ENCODE measurements around the gene RPL26. TPM values are rescaled to one million over a fixed set of nuclear protein-coding genes. Genes with fewer than 3 reads are reported as not detected.

Gene RPL26
- total RNA-seq, 1 experiment from 2014 or later: 3,660 TPM

- DNase-seq: no peak
- 0 out of 2 replicates have a peak overlapping the region, but pooled peaks have one; percentile 12 for H3K4me3 ChIP-seq
- H3K27me3 ChIP-seq: no peaks in the 10 kb centered on the region
- H3K27ac ChIP-seq: 0 out of 2 replicates have a peak overlapping the region, but pooled peaks have one; percentile 10
- H3K36me3 ChIP-seq: no peaks in the 10 kb centered on the region
- H3K4me1 ChIP-seq: peaks cover 21% of the 10 kb centered on the region
- no peaks in the 10 kb centered on the region for H3K9me3 ChIP-seq (replicated peaks)
Observed at GRCh38 chr17:8337802-8338752, 44.9 kb downstream of the RPL26 start.

GRCh38 chr17:8333281-8333680, 49.7 kb downstream of the RPL26 start:
- H3K4me3 ChIP-seq: no peak overlapping the region
- peaks cover 27% of the 10 kb centered on the region for H3K4me1 ChIP-seq
- H3K36me3 ChIP-seq: no peaks in the 10 kb centered on the region
- H3K27me3 ChIP-seq: no peaks in the 10 kb centered on the region
- peak overlapping the region; percentile 89 for H3K27ac ChIP-seq
- no peak for DNase-seq
- H3K9me3 ChIP-seq (replicated peaks): no peaks in the 10 kb centered on the region

GRCh38 chr17:8332688-8333087, 50.3 kb downstream of the RPL26 start:
- H3K4me3 ChIP-seq: no peak overlapping the region
- DNase-seq: peak; percentile 45 to 49
- H3K4me1 ChIP-seq: peaks cover 24% of the 10 kb centered on the region
- H3K27me3 ChIP-seq: no peaks in the 10 kb centered on the region
- H3K9me3 ChIP-seq (replicated peaks): no peaks in the 10 kb centered on the region
- H3K27ac ChIP-seq: peak overlapping the region; percentile 89; the same call in 1 of the 2 replicates
- H3K36me3 ChIP-seq: no peaks in the 10 kb centered on the region

GRCh38 chr17:8332128-8332527, 50.9 kb downstream of the RPL26 start:
- no peak for DNase-seq
- no peaks in the 10 kb centered on the region for H3K27me3 ChIP-seq
- no peak overlapping the region for H3K4me3 ChIP-seq
- no peak overlapping the region; the same call in 1 of the 2 replicates for H3K27ac ChIP-seq
- no peaks in the 10 kb centered on the region for H3K36me3 ChIP-seq
- H3K4me1 ChIP-seq: peaks cover 23% of the 10 kb centered on the region
- no peaks in the 10 kb centered on the region for H3K9me3 ChIP-seq (replicated peaks)

Other genes with a start within 250 kb of the RPL26 start
- gene PER1, start 230.8 kb downstream of the RPL26 start, total RNA-seq (2014; rRNA removed; shearing (Covaris generic)): 9.3 and 13.5 TPM in 2 replicates
- gene VAMP2, start 220.2 kb downstream of the RPL26 start, total RNA-seq (2014; rRNA removed; shearing (Covaris generic)): 6.1 and 7.9 TPM in 2 replicates
- 13.0 and 19.8 TPM in 2 replicates for gene TMEM107, start 206.8 kb downstream of the RPL26 start, total RNA-seq (2014; rRNA removed; shearing (Covaris generic))
- 1.9 and 2.2 TPM in 2 replicates for gene BORCS6, start 193.0 kb downstream of the RPL26 start, total RNA-seq (2014; rRNA removed; shearing (Covaris generic))
- 108 and 113 TPM in 2 replicates for gene AURKB, start 172.6 kb downstream of the RPL26 start, total RNA-seq (2014; rRNA removed; shearing (Covaris generic))
- 6.9 and 8.3 TPM in 2 replicates for gene CTC1, start 135.1 kb downstream of the RPL26 start, total RNA-seq (2014; rRNA removed; shearing (Covaris generic))
- gene PFAS, start 133.9 kb downstream of the RPL26 start, total RNA-seq (2014; rRNA removed; shearing (Covaris generic)): 55.8 and 64.6 TPM in 2 replicates
- gene RANGRF, start 94.5 kb downstream of the RPL26 start, total RNA-seq (2014; rRNA removed; shearing (Covaris generic)): 17.9 and 19.2 TPM in 2 replicates
- gene SLC25A35, start 87.8 kb downstream of the RPL26 start, total RNA-seq (2014; rRNA removed; shearing (Covaris generic)): 1.0 and 1.6 TPM in 2 replicates
- gene ARHGEF15, start 73.0 kb downstream of the RPL26 start, total RNA-seq (2014; rRNA removed; shearing (Covaris generic)): 0.71 and 1.8 TPM in 2 replicates
- gene ODF4, start 43.4 kb downstream of the RPL26 start, total RNA-seq (2014; rRNA removed; shearing (Covaris generic)): not detected in 2 replicates
- not detected in 2 replicates for gene RNF222, start 14.6 kb upstream of the RPL26 start, total RNA-seq (2014; rRNA removed; shearing (Covaris generic))
- gene NDEL1, start 52.7 kb upstream of the RPL26 start, total RNA-seq (2014; rRNA removed; shearing (Covaris generic)): 20.5 and 23.0 TPM in 2 replicates
- gene MYH10, start 247.5 kb upstream of the RPL26 start, total RNA-seq (2014; rRNA removed; shearing (Covaris generic)): 76.8 and 78.1 TPM in 2 replicates